NT2/D1 (cell line): ENCODE data around the gene TOMM7.

Experiments used
- SUZ12 ChIP-seq: IDR thresholded peaks from 2 replicates; pipeline ENCODE4 v1.6.1; 2011; ENCODE audit not compliant: insufficient read length, insufficient read depth; ENCODE audit errors: extremely low read depth
- YY1 ChIP-seq: IDR thresholded peaks from 2 replicates; pipeline ENCODE4 v1.6.1; 2011; ENCODE audit not compliant: insufficient read length, insufficient read depth
- ZNF274 ChIP-seq: IDR thresholded peaks from 2 replicates; pipeline ENCODE4 v1.6.1; 2011; ENCODE audit warnings: mild to moderate bottlenecking, low read depth, low read length

GRCh38 chr7:22849172-22849571 lies 26.5 kb upstream of the TOMM7 start:
- TF ChIP-seq ZNF274: no peak
- no peak for TF ChIP-seq YY1
- no peak for TF ChIP-seq SUZ12
